ENCODE measurements around the gene THSD7B.
"Not testable (repeated sequence)": the region's sequence is repeated elsewhere in the genome, so short reads cannot be mapped to it uniquely, and the experiment has no call there.

THSD7B gene

GRCh38 chr2:137525641-137526190, 760.4 kb downstream of the THSD7B start:
- DNase-seq (ENCODE audit: low read depth, low spot score) = no peak

GRCh38 chr2:137535897-137536296, 770.6 kb downstream of the THSD7B start:
- no peak for DNase-seq (ENCODE audit: low read depth, low spot score)

GRCh38 chr2:137539336-137539735, 774.0 kb downstream of the THSD7B start:
- DNase-seq (ENCODE audit: low read depth, low spot score) = no peak

GRCh38 chr2:137547842-137548241, 782.5 kb downstream of the THSD7B start:
- DNase-seq (ENCODE audit: low read depth, low spot score) = no peak

GRCh38 chr2:137566387-137566786, 801.0 kb downstream of the THSD7B start:
- no peak for DNase-seq (ENCODE audit: low read depth, low spot score)

- no peak for DNase-seq (ENCODE audit: low read depth, low spot score)
Measured at GRCh38 chr2:137570484-137570883, 805.1 kb downstream of the THSD7B start.

- DNase-seq (ENCODE audit: low read depth, low spot score) = peak; percentile 43
Measured at GRCh38 chr2:137587834-137588233, 822.5 kb downstream of the THSD7B start.

- not testable (repeated sequence) for DNase-seq (ENCODE audit: low read depth, low spot score)
Measured at GRCh38 chr2:137588578-137588977, 823.2 kb downstream of the THSD7B start.

- DNase-seq (ENCODE audit: low read depth, low spot score) = no peak
Measured at GRCh38 chr2:137590102-137590501, 824.8 kb downstream of the THSD7B start.

GRCh38 chr2:137607722-137608318, 842.5 kb downstream of the THSD7B start:
- DNase-seq (ENCODE audit: low read depth, low spot score) = no peak

- peak; percentile 53 for DNase-seq (ENCODE audit: low read depth, low spot score)
Measured at GRCh38 chr2:137638932-137639331, 873.6 kb downstream of the THSD7B start.

GRCh38 chr2:137644731-137645130, 879.4 kb downstream of the THSD7B start:
- DNase-seq (ENCODE audit: low read depth, low spot score) = no peak

GRCh38 chr2:137654046-137654445, 888.7 kb downstream of the THSD7B start:
- DNase-seq (ENCODE audit: low read depth, low spot score) = no peak

GRCh38 chr2:137655814-137656213, 890.5 kb downstream of the THSD7B start:
- DNase-seq (ENCODE audit: low read depth, low spot score) = no peak

GRCh38 chr2:137658433-137658832, 893.1 kb downstream of the THSD7B start:
- DNase-seq (ENCODE audit: low read depth, low spot score) = no peak

GRCh38 chr2:137659616-137660015, 894.3 kb downstream of the THSD7B start:
- DNase-seq (ENCODE audit: low read depth, low spot score) = no peak

- no peak for DNase-seq (ENCODE audit: low read depth, low spot score)
Measured at GRCh38 chr2:137670111-137670510, 904.8 kb downstream of the THSD7B start.

GRCh38 chr2:137672989-137673552, 907.7 kb downstream of the THSD7B start:
- no peak for DNase-seq (ENCODE audit: low read depth, low spot score)

- DNase-seq (ENCODE audit: low read depth, low spot score) = no peak
Measured at GRCh38 chr2:137674991-137675390, 909.6 kb downstream of the THSD7B start.

GRCh38 chr2:137675584-137676327, 910.4 kb downstream of the THSD7B start:
- DNase-seq (ENCODE audit: low read depth, low spot score) = no peak

GRCh38 chr2:137676346-137676745, 911.0 kb downstream of the THSD7B start:
- DNase-seq (ENCODE audit: low read depth, low spot score) = no peak

- DNase-seq (ENCODE audit: low read depth, low spot score) = no peak
Measured at GRCh38 chr2:137677466-137677865, 912.1 kb downstream of the THSD7B start.

GRCh38 chr2:137689549-137689948, 924.2 kb downstream of the THSD7B start:
- no peak for DNase-seq (ENCODE audit: low read depth, low spot score)
